ENCODE measurements around the gene CFAP47.
"Not testable (repeated sequence)": the region's sequence is repeated elsewhere in the genome, so short reads cannot be mapped to it uniquely, and the experiment has no call there.

The CFAP47 gene

DNA sequence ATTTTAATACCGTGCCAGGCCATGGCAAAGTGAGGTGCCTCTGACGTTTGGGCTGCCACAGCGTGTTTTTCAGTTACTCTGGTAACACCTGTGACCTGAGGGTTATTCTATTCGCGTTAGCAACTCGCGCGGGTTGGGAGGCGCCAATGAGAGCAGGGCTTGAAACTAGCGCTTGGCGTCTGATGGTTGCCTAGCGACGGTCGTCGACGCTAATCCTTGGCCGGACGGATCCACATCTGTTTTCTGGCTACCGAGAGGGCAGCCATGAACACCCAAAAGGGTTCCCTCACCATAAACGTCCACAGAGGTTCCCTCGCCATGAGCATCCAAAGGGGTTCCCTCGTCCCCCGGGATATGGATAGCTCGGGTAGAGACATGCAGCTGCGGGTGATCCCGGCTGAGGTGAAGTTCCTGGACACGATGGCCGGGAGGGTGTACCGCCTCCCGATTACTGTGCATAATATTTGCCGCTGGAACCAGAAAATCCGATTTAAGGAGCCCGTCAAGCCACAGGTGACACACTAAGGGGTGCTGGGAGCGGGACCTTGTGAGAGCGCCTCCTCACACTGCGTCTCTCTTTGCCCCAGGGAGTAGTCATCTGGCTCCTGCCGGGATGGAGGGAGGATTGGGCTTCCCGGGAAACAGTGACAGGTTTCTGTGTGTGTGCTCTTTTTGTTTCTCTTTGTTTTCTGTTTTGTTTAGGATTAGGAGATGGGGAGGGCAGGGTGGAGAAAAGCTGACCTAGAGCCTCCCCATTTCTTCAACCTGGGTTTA, at the start of gene CFAP47:
Gene CFAP47 (plus strand): TSS at position 199 of the 774 bp plus-strand sequence. CDS start 66 bp downstream, at position 265.
- DNase-seq = no peak

- DNase-seq = no peak
These were observed 38.9 kb upstream of the CFAP47 start for GRCh38 chrX:35880601-35881000.

- DNase-seq = no peak
These were observed 33.4 kb upstream of the CFAP47 start for GRCh38 chrX:35886135-35886534.

DNA sequence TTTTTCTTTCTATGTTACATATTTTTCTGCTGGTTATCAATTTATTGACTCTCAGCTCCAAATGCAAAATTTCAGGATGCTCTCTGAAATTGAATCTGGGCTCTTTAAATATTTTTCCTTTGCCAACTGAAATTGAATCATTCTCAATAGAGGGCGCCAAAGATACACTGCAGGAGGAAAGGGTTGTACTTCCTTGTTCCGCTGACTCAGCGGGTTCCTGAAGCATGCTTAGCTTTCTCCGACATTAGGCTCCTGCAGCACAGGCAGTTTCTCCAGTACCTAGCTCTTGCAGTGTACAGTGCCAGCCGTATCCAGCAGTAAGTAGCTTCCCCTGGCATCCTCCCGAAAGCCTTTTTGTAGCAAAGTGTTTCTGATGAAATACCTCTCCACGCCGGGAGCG, 28.8 kb upstream of the CFAP47 start:
- peak; percentile 74 to 83 for DNase-seq

DNA sequence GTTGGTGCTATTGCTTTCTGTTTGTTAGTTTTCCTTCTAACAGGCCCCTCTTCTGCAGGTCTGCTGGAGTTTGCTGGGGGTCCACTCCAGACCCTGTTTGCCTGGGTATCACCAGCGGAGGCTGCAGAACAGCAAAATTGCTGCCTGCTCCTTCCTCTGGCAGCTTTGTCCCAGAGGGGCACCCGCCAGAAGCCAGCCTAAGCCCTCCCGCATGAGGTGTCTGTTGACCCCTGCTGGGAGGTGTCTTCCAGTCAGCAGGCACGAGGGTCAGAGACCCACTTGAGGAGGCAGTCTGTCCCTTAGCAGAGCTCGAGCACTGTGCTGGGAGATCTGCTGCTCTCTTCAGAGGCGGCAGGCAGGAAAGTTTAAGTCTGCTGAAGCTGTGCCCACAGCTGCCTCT, 67.3 kb downstream of the CFAP47 start:
- DNase-seq = not testable (repeated sequence)

- no peak for DNase-seq
These were observed 87.7 kb downstream of the CFAP47 start for GRCh38 chrX:36007207-36007606.

DNA sequence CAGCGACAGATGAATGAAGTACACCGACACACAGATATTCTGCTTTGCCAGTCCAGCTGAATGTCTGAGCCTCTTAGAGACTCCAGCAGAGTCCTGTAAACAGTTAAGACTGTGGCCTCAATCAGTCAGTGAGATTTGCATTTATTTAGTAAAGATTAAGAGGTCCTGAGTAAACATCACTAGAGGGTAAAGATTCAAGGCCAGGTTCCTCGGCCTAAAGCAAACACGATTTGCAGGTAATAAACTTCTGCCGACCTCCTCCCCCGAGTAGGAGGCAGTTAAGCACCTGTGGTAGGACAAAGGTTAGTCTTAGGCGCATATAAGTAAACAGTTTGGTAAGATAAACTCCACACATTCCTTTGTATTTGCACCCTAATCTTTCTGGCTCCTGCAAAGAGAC, 99.6 kb downstream of the CFAP47 start:
- DNase-seq = no peak

DNA sequence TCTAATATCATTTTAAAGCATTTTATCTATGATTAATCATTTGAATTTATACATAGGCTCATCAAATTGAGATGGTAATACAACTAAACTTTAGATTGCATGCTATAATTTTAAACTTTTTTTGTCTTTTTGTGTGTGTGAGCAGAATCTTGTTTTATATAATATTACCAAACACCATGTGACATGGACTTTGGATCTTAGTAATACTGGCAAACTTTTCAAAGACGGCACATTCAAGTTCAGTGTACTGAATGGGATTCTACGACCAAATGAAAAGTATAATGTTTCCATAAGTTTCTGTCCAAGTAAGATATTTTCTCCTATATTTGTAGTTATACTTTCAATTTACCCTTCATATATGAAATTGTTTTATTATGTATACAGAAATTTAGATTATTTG, 116.0 kb downstream of the CFAP47 start:
- DNase-seq = no peak

GRCh38 chrX:36062778-36063177, 143.2 kb downstream of the CFAP47 start:
- DNase-seq = no peak

- DNase-seq = no peak
These were observed 151.5 kb downstream of the CFAP47 start for GRCh38 chrX:36071061-36071460.

DNA sequence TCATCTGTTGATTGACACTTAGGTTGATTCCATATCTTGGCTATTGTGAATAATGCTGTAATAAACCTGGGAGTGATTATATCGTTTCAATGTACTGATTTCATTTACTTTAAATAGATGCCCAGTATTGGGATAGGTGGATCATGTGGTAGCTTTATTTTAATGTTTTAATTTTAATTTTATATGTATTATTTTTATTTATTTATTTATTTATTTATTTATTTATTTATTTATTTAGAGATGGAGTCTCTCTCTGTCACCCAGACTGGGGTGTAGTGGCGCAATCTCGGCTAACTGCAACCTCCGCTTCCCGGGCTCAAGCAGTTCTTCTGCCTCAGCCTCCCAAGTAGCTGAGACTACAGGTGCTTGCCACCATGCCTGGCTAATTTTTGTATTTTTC, 155.5 kb downstream of the CFAP47 start:
- not testable (repeated sequence) for DNase-seq

DNA sequence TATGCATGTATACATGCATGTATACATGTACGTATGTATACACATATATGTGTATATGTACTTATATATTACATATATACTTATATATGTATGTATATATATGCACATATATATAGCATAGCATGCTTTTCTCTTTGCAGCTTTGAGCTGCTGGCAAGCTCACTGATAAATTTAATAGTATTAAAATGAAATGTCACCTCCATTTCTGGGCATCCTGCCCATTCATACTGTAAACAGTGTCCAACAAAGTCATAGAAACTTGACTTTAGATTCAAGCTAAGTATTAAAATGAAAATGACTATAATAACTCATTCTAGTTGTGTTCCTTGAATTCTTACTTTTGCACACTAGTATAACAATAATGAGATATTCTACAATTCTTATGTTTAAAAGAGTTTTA, 163.7 kb downstream of the CFAP47 start:
- DNase-seq = no peak

GRCh38 chrX:36087366-36087765, 167.8 kb downstream of the CFAP47 start:
- DNase-seq = no peak

GRCh38 chrX:36088939-36089338, 169.4 kb downstream of the CFAP47 start:
- not testable (repeated sequence) for DNase-seq

DNA sequence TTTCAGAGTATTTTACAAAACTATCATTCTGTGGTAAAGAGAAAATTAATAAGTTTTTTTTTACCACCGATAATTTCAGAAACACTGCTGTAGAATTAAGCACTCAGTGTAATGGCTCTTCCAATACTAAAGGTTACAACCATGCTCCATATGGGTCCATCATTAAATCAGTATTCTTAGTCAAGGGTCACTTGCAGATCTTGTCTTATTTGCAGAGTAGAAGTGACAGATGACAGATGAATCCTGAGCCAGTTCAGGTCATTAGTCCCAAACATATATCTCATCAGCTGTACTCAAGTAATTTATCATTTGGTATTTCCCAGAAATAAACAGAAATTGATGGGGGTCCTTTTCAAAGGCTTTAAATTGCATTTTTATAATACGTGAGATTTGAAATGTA, 182.9 kb downstream of the CFAP47 start:
- DNase-seq = no peak

GRCh38 chrX:36116222-36116621, 196.7 kb downstream of the CFAP47 start:
- DNase-seq = no peak

DNA sequence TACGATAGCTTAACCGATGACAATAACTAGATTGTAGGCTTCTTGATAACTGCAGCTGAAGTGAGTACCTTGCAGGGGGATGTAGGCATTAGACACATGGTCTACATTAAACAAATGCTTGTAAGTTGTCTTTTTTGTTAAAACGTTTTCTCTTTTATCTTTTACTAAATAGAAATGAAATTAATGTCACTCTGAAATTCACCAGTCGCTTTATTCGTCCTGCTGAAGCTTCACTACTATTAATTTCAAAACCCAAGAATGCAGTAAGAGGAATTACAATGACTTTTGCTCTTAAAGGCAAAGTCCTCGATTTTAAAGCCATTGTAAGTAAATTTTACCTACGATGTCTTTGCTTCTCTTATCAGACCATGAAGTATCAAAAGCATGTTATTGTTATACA, 239.7 kb downstream of the CFAP47 start:
- DNase-seq = no peak

- peak; percentile 31 for DNase-seq
These were observed 240.5 kb downstream of the CFAP47 start for GRCh38 chrX:36160081-36160480.

DNA sequence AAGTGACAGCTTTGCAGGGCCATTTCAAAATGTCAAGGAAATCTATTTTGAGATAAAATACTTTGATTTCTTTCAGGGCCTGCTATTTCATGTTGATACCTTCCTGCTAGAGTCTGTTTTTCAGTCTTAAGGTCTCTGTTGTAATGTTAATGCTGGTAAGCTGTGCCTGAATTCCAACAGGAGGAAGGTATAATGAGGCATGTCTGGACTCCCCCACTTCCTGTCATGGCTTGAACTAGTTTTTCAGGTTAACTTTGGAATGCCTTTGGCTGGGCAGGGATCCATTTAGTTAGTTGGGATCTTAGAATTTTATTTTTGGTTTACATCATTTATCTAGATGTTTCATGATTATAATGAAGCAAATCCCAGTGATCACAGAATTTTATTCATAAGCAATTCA, 279.0 kb downstream of the CFAP47 start:
- DNase-seq = no peak

GRCh38 chrX:36199928-36200327, 280.4 kb downstream of the CFAP47 start:
- DNase-seq = no peak

DNA sequence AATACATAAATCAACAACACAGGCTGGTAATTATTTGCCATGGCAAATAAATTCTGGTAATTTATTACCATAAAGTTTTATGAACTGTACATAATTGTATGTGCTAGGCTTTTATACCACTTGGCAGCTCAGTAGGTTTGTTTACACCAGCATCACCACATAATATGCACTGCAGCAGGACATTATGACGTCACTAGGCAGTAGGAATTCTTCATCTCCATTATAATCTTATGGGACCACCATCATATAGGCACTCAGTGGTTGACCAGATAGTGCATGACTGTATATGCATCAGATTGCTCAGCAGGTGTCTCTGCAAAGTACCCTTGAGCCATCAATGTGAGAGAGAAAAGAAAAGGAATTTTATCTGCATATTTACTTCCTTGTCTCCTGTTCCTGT, 295.4 kb downstream of the CFAP47 start:
- no peak for DNase-seq

DNA sequence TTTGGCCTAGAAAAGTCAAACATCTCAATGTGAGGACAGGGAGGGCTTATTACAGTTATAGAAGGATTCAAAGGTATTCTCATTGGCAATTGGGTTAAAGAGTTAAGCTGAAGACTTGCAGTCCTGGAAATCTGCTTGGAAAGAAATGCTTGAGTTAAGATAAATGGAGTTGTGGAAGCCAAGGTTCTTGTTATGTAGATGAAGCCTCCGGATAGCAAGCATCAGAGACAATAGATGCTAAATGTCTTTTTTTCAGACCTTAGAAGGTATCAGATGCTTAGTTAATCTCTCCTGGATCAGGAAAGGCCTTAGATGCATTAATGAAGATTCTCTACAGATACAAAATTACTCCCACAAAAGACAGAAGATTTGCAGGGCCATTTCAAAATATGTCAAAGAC, 299.3 kb downstream of the CFAP47 start:
- no peak for DNase-seq

DNA sequence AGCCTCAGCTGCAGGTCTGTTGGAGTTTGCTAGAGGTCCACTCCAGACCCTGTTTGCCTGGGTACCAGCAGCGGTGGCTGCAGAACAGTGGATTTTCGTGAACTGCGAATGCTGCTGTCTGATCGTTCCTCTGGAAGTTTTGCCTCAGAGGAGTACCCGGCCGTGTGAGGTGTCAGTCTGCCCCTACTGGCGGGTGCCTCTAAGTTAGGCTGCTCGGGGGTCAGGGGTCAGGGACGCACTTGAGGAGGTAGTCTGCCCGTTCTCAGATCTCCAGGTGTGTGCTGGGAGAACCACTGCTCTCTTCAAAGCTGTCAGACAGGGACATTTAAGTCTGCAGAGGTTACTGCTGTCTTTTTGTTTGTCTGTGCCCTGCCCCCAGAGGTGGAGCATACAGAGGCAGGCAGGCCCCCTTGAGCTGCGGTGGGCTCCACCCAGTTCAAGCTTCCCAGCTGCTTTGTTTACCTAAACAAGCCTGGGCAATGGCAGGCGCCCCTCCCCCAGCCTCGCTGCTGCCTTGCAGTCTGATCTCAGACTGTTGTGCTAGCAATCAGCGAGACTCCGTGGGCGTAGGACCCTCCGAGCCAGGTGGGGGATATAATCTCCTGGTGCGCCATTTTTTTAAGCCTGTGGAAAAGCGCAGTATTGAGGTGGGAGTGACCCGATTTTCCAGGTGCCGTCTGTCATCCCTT, 315.4 kb downstream of the CFAP47 start:
- DNase-seq = not testable (repeated sequence)

GRCh38 chrX:36241397-36241796, 321.9 kb downstream of the CFAP47 start:
- DNase-seq = no peak

- no peak for DNase-seq
These were observed 346.6 kb downstream of the CFAP47 start for GRCh38 chrX:36266155-36266554.

Data from Kasumi-1 (cell line).